Activated CD8-positive, alpha-beta memory T cell treated with anti-CD3 and anti-CD28 coated beads for 36 hours (primary cell): ENCODE measurements around the gene DOCK9. TPM values are rescaled to one million over a fixed set of nuclear protein-coding genes. Genes with fewer than 3 reads are reported as not detected.
"Not testable (repeated sequence)": the region's sequence is repeated elsewhere in the genome, so short reads cannot be mapped to it uniquely, and the experiment has no call there.

Experiments
- CTCF ChIA-PET: fragments of 350-600 bp; sonication (Branson Sonifier 250); formaldehyde crosslinking; loops from one replicate; lab custom pipeline; 2021; ENCODE audit warnings: antibody characterized with exemption; lab: Charles Lee
- POLR2A ChIA-PET: fragments of 350-600 bp; sonication (Branson Sonifier 250); formaldehyde crosslinking; loops from one replicate; lab custom pipeline; 2021; ENCODE audit warnings: antibody characterized with exemption; lab: Charles Lee
- total RNA-seq, 2 experiments: library from RNA; stranded (reverse); gene quantifications; one replicate each; pipeline ENCODE4 v1.2.3, GENCODE V29; 2021

The DOCK9 gene
- total RNA-seq, 2 experiments from 2014 or later = 33.0 to 38.6 TPM

DNA sequence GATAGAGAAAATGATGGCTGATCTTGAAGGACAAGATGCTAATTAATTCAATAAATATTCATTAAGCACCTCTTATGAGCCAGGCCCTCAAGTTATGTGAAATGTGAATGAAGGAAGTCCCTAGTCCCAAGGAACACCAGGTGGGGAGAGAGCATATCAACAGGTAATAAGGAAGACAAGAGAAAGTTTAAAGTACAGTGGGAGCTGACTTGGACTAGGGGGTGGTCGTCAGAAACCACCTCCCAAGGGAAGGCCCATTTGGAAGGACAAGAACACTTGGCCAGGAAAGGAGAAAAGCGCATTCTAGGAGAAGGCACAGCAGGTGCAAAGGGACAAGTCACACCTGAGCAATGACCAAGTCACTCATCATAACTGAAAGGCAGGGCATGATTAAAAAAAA is 72.7 kb downstream of the DOCK9 start:
- ChIA-PET CTCF (no interaction called here), POLR2A (no interaction called here)

DNA sequence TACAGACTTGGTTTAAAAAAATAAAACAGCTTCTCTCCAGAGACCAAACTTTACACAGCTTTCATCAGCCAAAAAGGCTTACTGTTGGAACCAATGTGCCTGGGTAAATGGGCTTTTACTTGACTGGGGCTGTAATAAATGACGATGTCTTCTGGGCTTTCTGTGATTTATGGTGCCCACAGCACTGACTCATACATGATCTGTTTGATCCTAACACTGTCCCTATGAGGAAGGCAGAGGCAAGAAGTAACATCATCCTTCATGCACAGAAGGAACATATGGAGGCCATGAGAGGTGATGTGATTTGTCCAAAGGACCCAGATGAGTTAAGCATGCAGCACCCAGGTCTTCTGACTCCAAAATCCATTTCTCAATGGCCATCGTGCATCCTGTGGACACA is 77.4 kb downstream of the DOCK9 start:
- CTCF ChIA-PET = no interaction called here
- POLR2A ChIA-PET = no interaction called here

DNA sequence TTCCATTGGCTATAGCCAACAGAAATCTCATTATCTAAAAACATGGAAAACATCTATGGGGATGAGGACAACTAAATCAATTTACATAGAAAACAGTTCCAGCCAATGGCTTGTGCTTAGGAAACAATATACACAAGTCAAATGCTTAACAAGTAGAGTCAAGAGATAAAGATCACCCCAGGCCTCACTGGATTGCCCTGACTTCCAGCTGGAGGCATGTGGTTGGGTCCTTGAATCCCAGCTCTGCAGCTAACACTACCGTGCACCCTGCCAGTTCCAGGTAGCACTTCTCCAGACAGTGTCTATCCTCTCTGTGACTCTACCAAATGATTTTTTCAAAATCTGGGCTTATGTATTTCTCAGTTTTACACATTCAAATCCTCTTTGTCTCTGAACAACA is 80.2 kb downstream of the DOCK9 start:
- ChIA-PET POLR2A (no interaction called here), CTCF (no interaction called here)

DNA sequence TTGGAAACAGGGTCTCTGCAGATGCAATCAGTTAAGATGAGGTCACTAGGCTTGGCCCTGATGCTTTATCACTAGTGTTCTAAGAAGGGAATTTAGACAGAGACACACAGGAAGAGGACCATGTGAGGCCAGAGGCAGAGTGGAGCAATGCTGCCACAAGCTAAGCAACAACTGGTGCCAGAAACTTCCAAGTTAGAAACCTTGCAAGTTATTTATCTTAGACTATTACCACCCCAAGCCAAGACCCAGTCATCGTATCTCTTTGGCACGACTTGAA is 81.1 kb downstream of the DOCK9 start:
- ChIA-PET POLR2A (no interaction called here), CTCF (no interaction called here)

DNA sequence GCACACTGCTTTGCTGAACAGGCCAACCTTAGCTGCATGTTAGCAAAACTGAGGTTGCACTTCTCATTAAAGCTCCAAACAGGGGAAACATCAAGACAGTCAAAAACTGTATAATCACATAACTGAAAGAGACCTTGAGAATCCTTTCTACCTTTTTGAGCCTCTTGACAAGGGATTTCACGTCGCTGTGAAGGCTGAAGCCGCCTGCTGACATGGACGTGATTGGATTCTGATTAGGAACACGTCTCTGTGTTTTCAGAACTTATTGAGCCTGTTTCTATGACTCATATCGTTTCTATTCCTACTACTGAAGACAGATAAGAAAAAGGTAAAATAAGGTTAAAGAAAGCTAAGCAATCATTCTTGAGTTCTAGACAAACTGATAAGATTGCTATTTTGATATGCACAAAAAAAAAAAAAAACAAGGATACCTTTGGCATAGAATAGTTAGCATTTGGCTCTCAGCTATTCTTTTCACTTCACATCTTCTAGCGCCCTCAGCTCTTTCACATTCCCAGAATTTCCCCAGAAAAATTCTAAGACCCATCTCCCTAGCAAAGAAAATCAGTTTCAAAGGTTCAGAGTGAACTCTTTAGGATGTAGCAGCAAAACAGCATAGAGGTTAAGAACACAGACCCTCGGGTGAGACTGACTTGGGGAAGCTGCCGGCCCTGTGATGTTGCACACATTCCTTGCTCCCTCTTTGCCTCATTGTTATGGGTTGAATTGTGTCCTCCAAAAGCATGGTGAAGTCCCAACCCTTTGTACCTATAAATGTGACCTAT is 81.6 kb downstream of the DOCK9 start:
- POLR2A ChIA-PET = no interaction called here
- CTCF ChIA-PET = interaction anchor here (0.6 kb wide), 1 partner anchor 121 kb away, joined by 3 read pairs; no protein-coding TSS in a partner anchor

DNA sequence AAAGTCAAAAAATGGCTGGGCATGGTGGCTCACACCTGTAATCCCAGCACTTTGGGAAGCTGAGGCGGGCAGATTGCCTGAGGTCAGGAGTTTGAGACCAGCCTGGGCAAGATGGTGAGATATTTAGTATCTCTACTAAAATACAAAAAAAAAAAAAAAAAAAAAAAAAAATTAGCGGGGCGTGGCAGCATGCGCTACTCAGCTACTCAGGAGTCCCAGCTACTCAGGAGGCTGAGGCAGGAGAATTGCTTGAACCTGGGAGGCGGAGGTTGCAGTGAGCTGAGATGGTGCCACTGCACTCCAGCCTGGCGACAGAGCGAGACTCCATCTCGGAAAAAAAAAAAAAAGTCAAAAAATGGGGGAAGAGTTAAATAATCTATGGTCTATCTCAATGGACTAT is 83.0 kb downstream of the DOCK9 start:
- POLR2A ChIA-PET, CTCF ChIA-PET: not testable (repeated sequence)

DNA sequence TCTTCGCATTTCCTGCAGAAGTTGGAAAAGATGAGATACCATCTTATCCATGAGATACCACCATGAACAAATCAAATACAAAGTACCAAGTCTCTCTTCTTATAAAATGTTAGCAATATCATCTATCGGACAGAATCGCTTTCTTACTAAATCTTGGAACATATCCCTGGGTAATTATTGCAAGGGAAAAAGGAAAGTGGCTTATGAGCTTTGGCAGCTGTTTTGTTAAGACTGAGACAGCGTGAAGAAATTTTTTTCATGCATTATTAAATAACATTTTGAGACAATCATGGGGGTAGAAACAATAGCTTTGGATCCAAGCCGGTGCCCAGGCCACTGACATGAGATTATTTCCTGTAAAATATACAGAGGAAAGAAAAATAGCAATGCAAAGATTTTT is 84.5 kb downstream of the DOCK9 start:
- ChIA-PET POLR2A (no interaction called here), CTCF (no interaction called here)

DNA sequence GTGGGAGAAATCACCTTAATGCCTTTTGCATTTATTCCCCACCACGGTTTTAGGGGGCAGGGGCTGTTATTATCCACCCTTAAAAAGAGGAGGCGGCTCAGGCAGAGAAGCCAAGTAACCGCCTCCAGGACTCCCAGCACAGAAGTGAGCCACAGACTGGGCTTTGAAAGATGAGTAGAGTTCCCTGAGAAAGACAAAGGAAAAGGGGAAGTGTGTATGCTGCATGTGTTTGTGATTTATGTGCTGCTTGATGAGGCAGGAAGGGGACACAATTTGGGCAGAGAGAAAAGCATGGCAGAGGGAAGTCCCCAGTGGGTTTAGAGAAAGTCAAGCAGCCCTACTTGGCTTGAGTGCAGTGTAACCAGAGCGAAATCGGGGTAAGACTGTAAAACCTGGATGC is 85.0 kb downstream of the DOCK9 start:
- POLR2A ChIA-PET = no interaction called here
- CTCF ChIA-PET = no interaction called here

DNA sequence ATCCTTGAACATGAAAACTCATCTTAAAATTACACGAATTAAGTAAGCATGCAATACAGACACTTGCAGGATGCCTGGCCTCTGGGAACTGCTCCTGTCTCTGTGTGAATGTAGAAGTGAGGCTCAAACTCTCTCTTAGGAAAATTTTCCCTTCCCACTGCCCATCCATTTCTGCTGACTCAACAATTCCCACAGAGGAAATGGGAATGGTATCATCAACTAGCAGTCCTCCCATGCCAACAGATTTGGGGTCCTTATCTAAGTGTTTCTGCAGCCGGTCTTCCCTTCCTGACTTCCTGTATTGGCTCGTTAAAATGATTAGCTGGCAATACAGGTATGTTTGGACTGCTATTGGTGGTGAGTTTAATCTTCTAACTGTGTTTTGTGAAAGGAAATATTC is 85.8 kb downstream of the DOCK9 start:
- POLR2A ChIA-PET = no interaction called here
- CTCF ChIA-PET = interaction anchor here (1.1 kb wide), 1 partner anchor 19 kb away, joined by 3 read pairs; no protein-coding TSS in a partner anchor

DNA sequence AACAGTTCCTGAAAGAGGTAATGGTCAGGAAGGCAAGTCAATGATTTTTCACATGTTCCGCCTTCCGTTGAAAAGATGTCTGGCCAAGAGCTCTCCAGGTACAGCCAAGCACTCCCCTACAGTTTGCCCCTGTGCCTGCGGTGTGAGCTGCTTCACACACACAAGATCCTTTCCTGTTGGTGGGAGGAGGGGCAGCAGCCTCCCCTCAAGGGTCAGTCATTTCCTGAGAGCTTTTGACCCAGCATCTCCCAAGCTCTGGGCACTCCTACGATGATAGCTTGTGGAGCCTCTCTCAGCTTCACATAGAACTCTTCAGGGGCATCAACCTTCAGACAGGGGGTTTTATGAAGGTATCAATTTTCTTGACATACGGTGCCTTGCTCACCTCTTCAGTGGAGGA is 86.9 kb downstream of the DOCK9 start:
- POLR2A ChIA-PET = no interaction called here

DNA sequence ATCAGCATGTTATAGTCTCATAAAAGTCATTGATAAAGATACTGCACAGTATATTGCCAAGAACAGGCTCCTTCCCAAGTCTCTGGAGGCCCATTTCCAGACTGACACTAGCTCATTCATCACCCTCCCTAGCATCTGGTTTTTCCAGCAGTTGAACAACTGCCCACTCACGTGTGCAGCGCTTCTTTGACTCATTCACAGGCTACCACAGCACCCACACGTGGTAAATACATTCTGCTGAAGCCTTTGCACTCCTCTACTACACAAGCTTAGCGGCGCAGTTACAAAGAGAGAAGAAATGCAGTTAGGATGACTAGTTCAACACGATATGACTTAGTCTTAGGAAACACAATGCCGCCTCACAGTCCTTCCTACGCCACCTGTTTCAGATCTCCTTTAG is 87.7 kb downstream of the DOCK9 start:
- CTCF ChIA-PET = interaction anchor here (1.0 kb wide), 1 partner anchor 138 kb away, joined by 3 read pairs; no protein-coding TSS in a partner anchor

More for the DNA sequence above, 86.9 kb downstream of the DOCK9 start:
- CTCF ChIA-PET = interaction anchor here (1.1 kb wide), 1 partner anchor 18 kb away, joined by 3 read pairs; no protein-coding TSS in a partner anchor

DNA sequence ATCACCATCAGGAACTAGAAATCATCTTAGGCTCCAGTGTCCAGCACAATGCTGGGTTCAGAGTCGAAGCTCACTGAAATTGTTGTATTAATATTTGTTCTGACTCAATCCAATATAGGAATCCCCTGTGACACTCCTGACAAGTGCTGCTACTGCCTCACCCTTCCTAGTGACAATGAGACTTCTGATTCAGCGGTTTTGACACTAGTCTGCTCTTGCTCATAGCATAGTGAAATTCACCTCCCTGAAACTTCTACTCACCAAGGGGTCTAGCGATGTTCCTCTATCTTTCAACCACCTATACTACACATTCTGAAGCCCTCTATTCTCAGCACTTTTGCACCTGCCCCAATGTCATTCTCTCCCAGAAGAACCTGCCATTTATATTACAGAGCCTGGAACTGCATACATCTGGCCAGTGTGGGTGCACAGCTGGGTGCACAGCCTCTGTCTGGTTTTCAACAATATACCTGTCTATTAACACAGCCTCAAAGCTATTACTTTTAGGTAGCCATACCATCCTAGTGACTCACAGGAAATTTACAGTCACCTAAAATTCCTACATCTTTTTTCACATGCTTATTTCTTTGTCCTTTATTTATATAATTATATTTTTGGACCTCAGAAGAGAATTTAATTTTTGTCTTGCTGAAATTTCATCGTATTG is 88.3 kb downstream of the DOCK9 start:
- POLR2A ChIA-PET = no interaction called here
- CTCF ChIA-PET = interaction anchor here (0.5 to 1.0 kb wide), 2 partner anchors 139 to 267 kb away, joined by 3 to 4 read pairs; no protein-coding TSS in a partner anchor

More for the DNA sequence above, 87.7 kb downstream of the DOCK9 start:
- POLR2A ChIA-PET = no interaction called here

DNA sequence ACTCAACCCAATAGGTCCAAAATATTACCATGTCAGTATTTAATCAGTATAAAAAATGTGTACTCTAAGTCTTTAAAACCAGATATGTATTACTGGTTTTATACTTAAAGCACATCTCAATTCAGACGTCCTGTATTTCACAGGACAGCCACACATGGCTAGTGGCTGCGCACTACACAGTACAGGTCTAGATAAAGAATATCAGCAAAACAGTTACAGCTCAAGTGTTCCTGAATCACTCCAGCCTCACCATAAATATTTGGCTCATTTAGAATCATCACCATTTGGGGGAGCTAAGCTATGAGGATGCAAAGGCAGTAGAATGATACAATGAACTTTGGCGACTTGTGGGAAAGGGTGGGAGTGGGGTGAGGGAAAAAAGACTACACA is 89.0 kb downstream of the DOCK9 start:
- ChIA-PET POLR2A (no interaction called here), CTCF (interaction anchor here (0.5 kb wide), 1 partner anchor 268 kb away, joined by 4 read pairs; no protein-coding TSS in a partner anchor)

DNA sequence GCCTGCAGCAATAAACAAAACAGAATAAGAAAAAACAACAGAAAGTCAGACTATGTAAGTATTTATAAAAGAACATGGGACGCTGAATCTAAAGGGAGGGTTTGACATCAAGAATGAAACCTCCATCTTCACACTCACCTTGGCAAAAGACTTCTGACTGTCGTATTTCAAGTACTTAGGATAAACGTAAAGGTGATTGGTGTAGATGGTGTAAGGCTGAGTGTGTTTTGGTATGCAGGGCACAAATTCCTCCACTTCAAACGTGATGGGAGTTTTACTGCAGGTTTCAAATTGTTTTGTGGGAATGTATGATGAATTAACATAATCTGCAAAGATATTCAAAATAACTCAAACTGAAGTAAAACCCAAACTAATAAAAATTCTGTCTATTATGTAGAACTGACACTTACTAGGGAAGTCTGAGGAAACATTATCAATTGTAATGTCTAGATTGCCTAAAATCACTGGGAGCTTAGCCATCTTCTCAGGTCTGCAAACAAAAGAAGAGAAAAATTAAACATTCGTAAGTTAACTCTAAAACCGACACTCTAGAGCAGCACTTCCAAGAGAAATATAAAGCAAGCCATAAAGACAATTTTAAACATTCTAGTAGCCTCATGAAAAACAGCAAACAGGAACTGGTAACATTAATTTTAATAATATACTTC is 89.5 kb downstream of the DOCK9 start:
- ChIA-PET POLR2A (no interaction called here), CTCF (no interaction called here)

DNA sequence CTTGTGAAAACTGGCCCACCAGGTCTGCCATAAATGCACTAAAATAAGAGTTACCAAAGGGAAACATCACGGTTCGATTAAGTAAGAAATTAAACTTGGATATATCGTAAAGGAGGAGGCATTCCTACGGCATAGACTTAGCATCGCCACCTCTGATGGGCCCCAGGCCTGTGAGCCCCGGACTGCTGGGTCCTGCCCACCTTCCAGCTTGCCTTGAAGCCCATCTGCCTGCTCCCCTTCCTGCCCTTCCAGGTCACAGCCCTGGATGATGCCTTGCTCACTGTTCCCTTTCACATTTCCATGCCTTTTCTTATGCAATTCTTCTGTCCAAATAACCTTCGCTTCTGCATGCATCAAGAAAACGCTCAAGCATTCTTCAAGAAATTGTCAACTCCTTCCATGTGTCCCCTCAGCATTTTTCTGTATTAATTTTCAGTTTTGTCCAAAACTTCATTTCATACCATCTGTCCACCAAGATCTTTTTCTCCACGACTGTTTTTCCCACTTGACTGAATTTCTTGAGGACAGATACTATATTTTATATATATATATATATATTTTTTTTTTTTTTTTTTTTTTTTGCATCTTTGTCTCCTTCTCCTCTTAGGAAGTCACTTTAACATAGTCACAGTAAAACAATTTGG is 91.2 kb downstream of the DOCK9 start:
- CTCF ChIA-PET = interaction anchor here (0.7 kb wide), 1 partner anchor 444 kb away, joined by 3 read pairs; no protein-coding TSS in a partner anchor
- POLR2A ChIA-PET = no interaction called here

DNA sequence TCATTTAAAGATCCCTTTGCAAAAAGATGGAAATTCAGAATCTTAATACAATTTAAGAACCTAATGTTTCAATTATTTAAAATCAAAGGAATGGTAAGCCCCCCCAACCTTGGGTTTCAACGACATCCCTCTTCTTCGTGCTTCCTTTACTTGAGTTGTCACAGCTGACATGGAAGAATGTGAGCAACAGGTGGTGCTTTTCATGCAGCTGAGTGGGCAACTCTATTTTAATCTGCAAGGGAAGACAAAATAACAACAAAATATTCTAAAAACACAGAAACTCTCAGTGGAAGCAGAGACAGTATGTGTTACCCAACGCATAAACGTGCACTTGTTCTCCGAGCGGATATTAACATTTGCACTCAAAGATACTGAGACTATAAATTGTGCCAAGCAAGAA is 92.3 kb downstream of the DOCK9 start:
- ChIA-PET POLR2A (no interaction called here), CTCF (no interaction called here)

DNA sequence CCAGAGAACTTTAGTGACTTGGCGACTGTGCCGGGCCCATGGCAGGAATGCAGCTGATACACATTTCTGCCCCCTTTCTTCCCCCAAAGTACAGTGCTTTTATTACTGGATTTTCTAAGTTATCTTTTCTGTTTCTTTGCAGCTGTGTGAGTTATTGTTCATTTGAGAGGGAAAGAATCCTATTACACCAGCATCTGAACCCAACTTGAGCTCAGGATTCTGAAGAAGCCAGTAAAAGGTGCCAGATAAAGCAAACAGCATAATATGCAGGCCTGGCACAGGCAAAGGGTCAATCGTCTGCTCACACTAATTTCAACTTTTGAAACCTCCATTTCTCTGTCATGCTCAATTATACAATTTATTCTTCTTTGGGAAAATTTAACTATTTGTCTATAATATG is 93.9 kb downstream of the DOCK9 start:
- POLR2A ChIA-PET = no interaction called here
- CTCF ChIA-PET = no interaction called here

DNA sequence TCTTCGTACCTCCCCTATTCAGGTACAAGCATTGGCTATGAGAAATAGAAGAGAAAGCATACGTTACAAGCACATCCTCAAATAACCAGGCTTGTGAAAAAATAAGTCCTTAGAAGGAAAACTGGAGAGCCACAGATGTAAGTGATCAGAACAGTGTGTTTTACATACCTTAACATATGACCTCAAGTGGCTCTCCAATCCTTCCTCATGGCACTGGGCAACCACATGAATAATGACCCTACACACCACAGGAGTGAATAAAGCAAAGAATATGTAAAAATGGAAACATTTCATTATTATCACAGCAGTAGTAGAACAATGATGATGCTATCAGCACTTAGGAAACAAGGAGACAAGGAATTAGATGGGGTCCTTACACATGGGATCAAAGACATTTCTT is 96.5 kb downstream of the DOCK9 start:
- ChIA-PET POLR2A (no interaction called here), CTCF (no interaction called here)

DNA sequence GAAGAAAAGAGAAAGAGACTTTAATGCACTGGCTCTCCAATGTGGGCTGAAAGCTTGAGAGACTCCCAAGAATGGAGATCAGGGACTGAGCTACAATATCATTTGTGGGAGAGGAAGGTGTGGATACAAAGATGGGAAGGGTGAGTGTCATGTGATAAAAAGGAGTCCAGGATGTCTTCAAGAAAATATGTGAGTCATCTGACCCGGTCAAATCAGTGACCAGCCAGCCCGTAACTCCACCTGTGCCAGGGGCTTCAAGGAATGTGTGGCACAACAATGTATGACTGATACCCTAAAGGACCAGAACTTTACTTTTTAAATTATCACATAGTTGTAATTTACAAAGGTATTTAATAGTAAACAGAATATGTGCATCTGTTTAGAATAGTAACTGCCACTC is 97.2 kb downstream of the DOCK9 start:
- CTCF ChIA-PET = no interaction called here
- POLR2A ChIA-PET = no interaction called here

DNA sequence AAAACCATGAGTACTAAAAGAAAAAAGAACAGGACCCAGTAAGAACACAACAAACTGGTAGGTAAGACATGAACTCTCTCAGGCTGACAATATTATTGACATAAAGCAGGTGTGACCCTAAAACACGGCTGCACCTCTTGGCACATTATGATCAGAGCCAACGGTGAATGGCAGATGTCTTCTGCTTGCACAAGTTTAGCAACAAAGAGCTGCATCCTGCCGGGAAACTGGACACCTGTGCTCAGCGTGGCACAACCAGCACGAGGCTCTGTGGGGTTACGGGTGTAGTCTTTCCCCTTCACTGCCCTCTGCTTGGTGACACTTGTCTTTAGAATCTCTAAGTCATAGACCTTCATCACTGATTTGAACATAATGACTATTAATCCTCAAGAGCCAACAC is 97.9 kb downstream of the DOCK9 start:
- CTCF ChIA-PET = interaction anchor here (0.6 kb wide), 1 partner anchor 1164 kb away, joined by 3 read pairs; no protein-coding TSS in a partner anchor
- POLR2A ChIA-PET = no interaction called here
